Superior temporal gyrus (tissue), 1 donor: ENCODE results near the gene SRD5A1.

Experiments
- DNase-seq: peaks from one replicate; pipeline ENCODE4 v3.0.0-alpha.2; 2016; ENCODE audit errors: extremely low spot score

SRD5A1 gene, protein sequence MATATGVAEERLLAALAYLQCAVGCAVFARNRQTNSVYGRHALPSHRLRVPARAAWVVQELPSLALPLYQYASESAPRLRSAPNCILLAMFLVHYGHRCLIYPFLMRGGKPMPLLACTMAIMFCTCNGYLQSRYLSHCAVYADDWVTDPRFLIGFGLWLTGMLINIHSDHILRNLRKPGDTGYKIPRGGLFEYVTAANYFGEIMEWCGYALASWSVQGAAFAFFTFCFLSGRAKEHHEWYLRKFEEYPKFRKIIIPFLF

GRCh38 chr5:6632888-6633468, at the start of gene SRD5A1, which contains the start of gene NSUN2:
SRD5A1 (plus strand) TSS chr5:6633440; CDS start chr5:6633577, 137 bp downstream.
NSUN2 (minus strand) TSS chr5:6633044; CDS start chr5:6632979, 65 bp downstream.
- peak; percentile 94 for DNase-seq

DNA sequence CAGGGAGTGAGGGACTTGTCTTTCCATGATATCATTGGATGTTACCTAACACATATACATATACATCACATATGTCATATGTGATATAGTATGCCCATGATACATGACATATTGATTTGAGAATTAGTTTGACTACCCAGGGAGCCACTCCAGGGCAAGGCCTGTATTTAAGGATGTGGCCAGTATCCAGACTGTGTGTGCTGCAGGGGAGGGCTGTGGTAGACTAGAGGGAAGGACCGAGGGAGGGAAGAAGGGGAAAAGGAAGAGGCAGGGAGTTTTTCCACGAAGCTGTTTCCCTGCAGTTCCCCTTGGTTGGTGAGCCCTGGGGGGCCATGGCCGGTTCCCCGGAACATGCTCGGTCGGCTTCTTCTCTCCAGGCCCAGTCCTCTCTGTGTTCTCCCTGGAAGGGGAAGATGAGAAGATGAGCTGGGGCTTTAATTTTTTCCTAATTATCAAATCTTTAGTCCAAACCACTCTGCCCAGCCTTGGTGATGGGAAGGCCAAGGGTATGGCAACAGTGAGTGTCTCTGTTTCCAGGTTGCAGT, 49.1 kb upstream of the SRD5A1 start:
- DNase-seq, result no peak

- no peak for DNase-seq
These were observed 48.5 kb upstream of the SRD5A1 start for GRCh38 chr5:6584727-6585126.

DNA sequence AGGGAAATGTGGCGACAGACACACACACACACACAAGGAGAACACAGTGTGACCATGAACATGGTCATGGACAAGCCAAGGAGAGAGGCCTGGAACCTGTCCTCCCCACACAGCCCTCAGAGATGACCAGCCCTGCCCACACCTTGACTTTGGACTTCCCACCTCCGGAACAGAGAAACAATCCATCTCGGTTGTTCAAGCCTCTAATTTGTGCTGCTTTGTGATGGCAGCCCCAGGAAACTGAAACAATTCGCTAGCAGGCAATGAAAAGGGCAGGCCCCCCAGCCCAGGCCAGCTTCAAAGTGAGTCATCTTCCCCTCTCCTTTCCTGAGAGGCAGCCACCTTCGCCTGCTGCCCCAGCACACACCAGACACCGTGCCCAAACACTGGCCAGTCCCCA, 48.1 kb upstream of the SRD5A1 start:
- DNase-seq, result no peak

DNA sequence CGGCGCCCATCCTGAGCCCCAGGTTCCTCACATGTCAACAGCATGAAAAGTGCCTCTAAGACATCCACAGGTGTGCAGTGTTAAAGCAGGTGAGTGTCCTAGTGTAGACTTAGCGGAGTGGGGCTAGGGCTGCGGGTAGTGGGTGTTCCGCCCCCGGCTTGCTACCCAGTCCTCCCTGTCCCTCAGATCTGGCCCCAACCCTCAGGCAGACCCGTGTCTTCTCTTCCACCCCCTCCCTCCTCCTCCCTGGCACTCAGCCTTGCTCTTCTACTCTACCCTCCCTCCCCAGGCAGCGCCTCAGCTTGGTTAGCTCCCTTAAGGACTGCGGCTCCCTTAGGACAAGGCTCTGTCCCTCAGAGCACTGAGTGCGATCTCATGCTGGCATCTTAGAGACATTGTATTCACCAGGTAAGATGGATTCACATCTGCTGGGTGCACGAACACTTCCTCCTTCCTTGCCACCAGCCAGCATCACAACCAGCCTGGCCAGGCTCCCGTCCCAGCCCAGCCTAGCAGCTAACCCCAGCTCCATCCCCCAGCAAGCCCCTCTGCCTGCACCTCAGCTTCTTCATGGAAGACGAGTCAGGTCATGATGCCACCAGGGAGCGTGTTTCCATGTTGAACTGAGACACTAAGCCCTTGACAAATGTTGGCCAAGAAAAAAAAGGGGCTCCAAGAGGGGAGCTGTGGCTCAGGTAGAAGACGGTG, 47.1 kb upstream of the SRD5A1 start:
- no peak for DNase-seq

- no peak for DNase-seq
These were observed 46.6 kb upstream of the SRD5A1 start for GRCh38 chr5:6586647-6587042.

DNA sequence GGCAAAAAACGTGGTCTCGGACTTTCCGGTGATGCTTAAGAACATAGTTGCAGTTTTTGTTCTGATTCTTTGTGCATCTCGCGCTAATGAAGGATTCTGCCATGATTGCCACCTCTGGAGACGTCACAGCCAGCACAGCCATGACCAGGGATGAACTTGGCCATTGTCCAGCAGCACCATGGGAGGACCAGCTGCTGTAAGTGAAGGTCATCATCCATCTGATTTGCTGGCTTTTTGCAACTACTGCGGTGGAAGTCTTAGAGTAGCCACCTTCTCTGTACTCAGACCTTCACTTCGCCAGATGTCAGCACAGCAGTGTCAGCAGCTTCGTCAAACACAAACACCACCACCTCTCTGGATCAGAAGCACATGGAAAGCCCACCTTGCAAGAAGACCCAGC, 46.1 kb upstream of the SRD5A1 start:
- DNase-seq, result no peak

DNA sequence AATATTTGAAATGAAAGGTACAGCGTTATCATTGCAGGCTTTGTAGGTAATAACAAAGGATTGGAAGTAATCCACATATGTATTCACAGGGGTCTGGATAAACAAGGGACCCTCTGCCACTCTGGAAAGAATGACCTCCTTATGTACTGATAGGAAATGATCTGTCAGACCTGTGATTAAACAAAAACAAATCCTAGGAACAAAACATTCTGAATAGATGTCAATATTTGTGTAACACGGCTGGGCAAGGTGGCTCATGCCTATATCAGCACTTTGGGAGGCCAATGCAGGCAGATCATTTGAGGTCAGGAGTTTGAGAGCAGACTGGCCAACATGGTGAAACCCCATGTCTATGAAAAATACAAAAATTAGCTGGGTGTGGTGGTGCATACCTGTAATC, 42.7 kb upstream of the SRD5A1 start:
- DNase-seq, result no peak

GRCh38 chr5:6591671-6592288, 41.5 kb upstream of the SRD5A1 start:
- no peak for DNase-seq

DNA sequence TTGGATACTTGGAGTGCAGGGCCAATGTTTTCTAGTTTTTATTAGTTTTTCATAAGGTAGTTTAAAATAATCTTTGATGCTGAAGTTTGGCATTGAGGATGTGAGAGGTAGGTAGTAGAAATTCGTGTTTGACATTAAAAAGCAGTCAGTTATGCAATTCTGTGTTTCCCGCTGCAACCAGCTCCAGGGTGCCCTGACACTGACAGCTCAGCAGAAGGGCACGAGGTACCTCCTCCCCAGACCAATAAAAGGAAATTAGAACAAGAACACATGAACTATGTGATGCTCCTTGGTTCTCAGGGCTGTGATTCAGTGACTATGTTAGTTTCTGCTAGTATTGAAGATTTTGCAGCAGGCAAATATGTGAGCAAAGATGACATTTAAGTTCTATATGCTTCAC, 40.6 kb upstream of the SRD5A1 start:
- DNase-seq, result no peak

GRCh38 chr5:6593148-6594016, 39.9 kb upstream of the SRD5A1 start:
- no peak for DNase-seq

- no peak for DNase-seq
These were observed 39.2 kb upstream of the SRD5A1 start for GRCh38 chr5:6594066-6594465.

GRCh38 chr5:6595405-6595804, 37.8 kb upstream of the SRD5A1 start:
- no peak for DNase-seq

DNA sequence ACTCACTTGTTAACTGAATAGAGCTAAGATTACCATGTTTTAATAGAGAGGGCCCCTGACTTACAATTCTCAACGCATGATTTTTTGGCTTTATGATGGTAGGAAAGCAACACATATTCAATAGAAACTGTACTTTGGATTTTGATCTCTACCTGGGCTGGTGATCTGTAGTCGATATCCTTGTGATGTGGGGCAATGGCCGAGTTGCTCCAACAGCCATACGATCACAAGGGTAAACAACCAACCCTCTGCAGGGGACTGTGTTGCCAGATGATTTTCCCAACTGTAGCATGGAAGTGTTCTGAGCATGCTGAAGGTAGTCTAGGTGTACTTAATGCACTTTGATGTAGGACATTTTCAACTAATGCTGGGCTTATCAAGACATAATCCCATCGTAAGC, 36.9 kb upstream of the SRD5A1 start:
- DNase-seq, result no peak

DNA sequence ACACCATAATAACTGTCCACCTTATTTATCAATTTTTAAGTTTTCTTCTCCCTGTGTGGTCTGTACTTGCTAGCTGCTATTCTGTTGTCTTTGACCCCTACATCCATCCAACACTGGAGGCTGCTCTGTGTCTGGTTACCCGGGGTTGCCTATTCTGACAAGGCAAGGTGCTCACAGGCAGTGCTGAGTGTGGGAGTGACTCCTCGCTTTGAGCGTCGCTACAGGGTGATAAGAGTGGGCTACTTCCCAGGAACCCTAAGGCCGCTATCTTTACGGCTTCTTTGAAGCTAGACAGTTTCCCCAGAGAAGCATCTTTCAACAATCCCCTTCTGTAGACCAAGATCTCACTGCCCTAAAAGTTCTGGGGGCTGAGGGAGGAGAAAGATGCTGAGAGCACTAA, 35.7 kb upstream of the SRD5A1 start:
- no peak for DNase-seq

DNA sequence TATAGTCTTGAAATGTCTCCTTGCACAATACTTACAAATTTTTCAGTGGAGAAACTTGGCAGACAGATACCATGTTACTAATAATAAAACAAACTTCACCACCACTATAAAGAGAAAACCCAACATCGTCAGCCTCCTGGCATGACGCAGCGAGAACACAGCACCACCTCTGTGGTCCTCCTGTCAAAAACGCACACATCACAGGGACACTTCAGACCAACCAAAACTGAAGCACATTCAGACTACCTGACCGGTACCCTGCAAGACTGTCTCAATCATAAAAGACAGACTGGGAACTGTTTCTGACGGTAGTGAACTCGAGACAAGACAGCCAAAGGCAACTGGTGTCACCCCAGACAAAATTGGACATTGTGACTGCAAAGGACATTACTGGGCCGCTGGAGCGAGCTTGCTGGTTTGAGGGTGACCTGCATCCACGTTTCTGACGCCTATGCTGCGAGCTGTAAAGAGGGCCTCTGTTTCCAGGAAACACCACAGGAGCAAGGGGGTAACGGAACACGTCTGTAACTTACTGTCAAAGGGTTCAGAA, 34.8 kb upstream of the SRD5A1 start:
- DNase-seq, result no peak

- DNase-seq, result no peak
These were observed 33.5 kb upstream of the SRD5A1 start for GRCh38 chr5:6599739-6600138.

- DNase-seq, result no peak
These were observed 32.0 kb upstream of the SRD5A1 start for GRCh38 chr5:6601271-6601670.

DNA sequence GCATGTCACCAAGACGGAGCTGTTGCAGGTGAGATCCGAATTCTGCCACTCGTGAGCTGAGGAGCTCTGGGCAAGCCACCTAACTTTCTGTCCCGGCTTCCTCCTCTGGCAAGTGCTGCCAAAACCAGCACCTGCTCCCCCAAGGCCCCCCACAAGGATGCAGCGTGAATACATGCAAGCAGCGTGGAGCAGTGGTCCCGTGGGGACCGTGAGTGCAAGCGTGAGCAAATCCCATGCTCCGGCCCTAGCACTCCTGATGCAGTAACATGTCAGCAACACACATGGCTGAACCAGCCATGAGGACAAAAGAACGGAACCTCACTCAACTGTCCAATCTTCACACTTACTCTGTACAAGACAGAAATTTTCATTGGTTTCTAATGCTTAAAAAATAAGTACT, 31.4 kb upstream of the SRD5A1 start:
- DNase-seq, result no peak

- no peak for DNase-seq
These were observed 30.8 kb upstream of the SRD5A1 start for GRCh38 chr5:6602441-6602840.

DNA sequence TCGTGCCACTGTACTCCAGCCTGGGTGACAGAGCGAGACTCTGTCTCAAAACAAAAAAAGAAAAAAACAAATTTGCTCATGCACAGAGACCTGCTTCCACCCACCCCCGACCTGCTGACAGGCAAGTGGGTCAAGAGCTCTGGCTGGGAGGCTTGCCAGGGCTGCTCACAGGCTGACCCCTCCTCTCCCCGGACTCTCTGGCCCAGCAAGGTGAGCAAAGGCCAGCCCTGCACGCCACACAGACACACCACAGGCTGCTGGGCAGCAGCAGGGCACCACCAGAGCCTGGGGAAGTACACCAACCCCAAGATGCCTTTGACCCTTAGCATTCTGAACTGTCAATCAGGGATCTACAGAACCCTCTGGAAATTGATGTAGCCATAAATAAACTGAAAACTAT, 29.6 kb upstream of the SRD5A1 start:
- no peak for DNase-seq
